ENCODE measurements around the gene BCL2L2. TPM values are rescaled to one million over a fixed set of nuclear protein-coding genes. Genes with fewer than 3 reads are reported as not detected.
A peak's percentile ranks its signal among the peaks of the same experiment; 100 is the strongest.

Gene BCL2L2
- total and polyA plus RNA-seq, 9 of the 15 experiments (the other 6 are each of a cell fraction or from before 2014, with no cell fraction given) = 2.6 to 32.5 (median 14.7) TPM

- Histone ChIP-seq H3K36me3 (ENCODE audit: control insufficient read depth, insufficient read depth, low read length) (peaks cover 23% of the 10 kb centered on the region; the same call in 2 of the 3 replicates), H3K4me3 (peak overlapping the region; percentile 67), H3K4me2 (ENCODE audit: insufficient read depth, low read length) (peak overlapping the region; percentile 100), H3K9me3 (replicated peaks; ENCODE audit: control insufficient read depth, insufficient read depth, low read depth, low read length) (no peaks in the 10 kb centered on the region), H3K9me1 (ENCODE audit: control insufficient read depth, insufficient read depth, low read length) (no peaks in the 10 kb centered on the region), H2AFZ (ENCODE audit: low read depth, low read length) (peak overlapping the region; percentile 93), H4K20me1 (replicated peaks; ENCODE audit: control insufficient read depth, insufficient read depth, low read length) (no peaks in the 10 kb centered on the region), H3K9ac (ENCODE audit: insufficient read depth in 1 of 2, low read depth in 2 of 2, low read length in 2 of 2) (peak overlapping the region; percentile 93 to 95), H3K79me2 (ENCODE audit: control insufficient read depth, insufficient read depth, low read length) (peaks cover 19% of the 10 kb centered on the region), H3K4me1 (replicated peaks in 1 of 2; ENCODE audit: control insufficient read depth in 2 of 2, insufficient read depth in 2 of 2, low read length in 2 of 2) (peaks cover 22 to 28% of the 10 kb centered on the region in 2 experiments), H3K27ac (ENCODE audit: extremely low read depth, low read depth, low read length) (peak overlapping the region; percentile 95), H3K27me3 (ENCODE audit: control insufficient read depth in 2 of 2, insufficient read depth in 2 of 2, low read length in 2 of 2) (no peaks in the 10 kb centered on the region)
- WGBS (ENCODE audit: insufficient coverage, low coverage, missing lambda C conversion rate) = under 1% methylated on average over 43 of the region's 87 CpGs
- in situ Hi-C loops (cut with MboI) = no loop called here
- FAIRE-seq (peak; percentile 87), ATAC-seq (peak; percentile 90), DNase-seq (ENCODE audit: extremely low read depth in 1 of 4, low spot score in 3 of 4) (peak; percentile 94 to 99 (median 96))
- ChIA-PET POLR2A (interaction anchor here (0.5 to 2.8 kb wide), 10 partner anchors 9 to 438 kb away, joined by 3 to 29 read pairs (median 5); partner anchors contain the start of genes C14orf119, HOMEZ and PABPN1), CTCF (ENCODE audit: low intra/inter-chr PET ratio) (interaction anchor here (1.0 to 5.9 kb wide), 4 partner anchors 36 to 232 kb away, joined by 3 to 58 read pairs (median 30); no protein-coding TSS in a partner anchor)
- no TSS peak for BruUV-seq (replicated peaks)
- intact Hi-C loops (cut with micrococcal nuclease) = loop anchor here (2.0 to 5.0 kb wide), 3 partner anchors 15 to 179 kb away; partner anchors contain the start of gene HOMEZ
- TF ChIP-seq YY1 (IDR thresholded peaks at IDR 0.05; ENCODE audit: borderline replicate concordance in 1 of 3, control insufficient read depth in 1 of 3, extremely low read depth in 1 of 3, insufficient read depth in 3 of 3, insufficient read length in 1 of 3, insufficient replicate concordance in 2 of 3, low read depth in 1 of 3, low read length in 2 of 3) (peak in 1 of 3 experiments; percentile 78), ASH1L (IDR thresholded peaks at IDR 0.05; ENCODE audit: borderline replicate concordance, low read depth, partially characterized antibody) (no peak), NFRKB (IDR thresholded peaks at IDR 0.05; ENCODE audit: low read depth) (no peak), CHD2 (IDR thresholded peaks at IDR 0.05; ENCODE audit: low read depth, low read length) (0 out of 2 replicates have a peak, but pooled peaks have one; percentile 14), RREB1 (CRISPR knock-in tag; IDR thresholded peaks at IDR 0.05) (no peak), ZEB2 (IDR thresholded peaks at IDR 0.05) (no peak), HEY1 (CRISPR knock-in tag; IDR thresholded peaks at IDR 0.05; ENCODE audit: borderline replicate concordance) (no peak), NR2C1 (IDR thresholded peaks at IDR 0.05) (no peak), NR2C1 (tag; IDR thresholded peaks at IDR 0.05) (peak; percentile 52), ZNF174 (CRISPR knock-in tag; IDR thresholded peaks at IDR 0.05) (no peak), HLTF (IDR thresholded peaks at IDR 0.05) (no peak)
These were observed 5.2 kb upstream of the BCL2L2 start for GRCh38 chr14:23301288-23301968.

All from K562 (cell line).